K562 treated with DMSO at 1 percent for 12 hours (cell line): Measurements from ENCODE around the gene OAT. TPM values are rescaled to one million over a fixed set of nuclear protein-coding genes. Genes with fewer than 3 reads are reported as not detected.

Experiments used
- total RNA-seq: library from RNA; unstranded; fragments of 300-600 nt; gene quantifications from 2 replicates; pipeline ENCODE4 v1.2.3, GENCODE V29; 2022; ENCODE audit not compliant: insufficient read depth

OAT gene
- 66.3 and 98.9 TPM in 2 replicates for total RNA-seq

DNA sequence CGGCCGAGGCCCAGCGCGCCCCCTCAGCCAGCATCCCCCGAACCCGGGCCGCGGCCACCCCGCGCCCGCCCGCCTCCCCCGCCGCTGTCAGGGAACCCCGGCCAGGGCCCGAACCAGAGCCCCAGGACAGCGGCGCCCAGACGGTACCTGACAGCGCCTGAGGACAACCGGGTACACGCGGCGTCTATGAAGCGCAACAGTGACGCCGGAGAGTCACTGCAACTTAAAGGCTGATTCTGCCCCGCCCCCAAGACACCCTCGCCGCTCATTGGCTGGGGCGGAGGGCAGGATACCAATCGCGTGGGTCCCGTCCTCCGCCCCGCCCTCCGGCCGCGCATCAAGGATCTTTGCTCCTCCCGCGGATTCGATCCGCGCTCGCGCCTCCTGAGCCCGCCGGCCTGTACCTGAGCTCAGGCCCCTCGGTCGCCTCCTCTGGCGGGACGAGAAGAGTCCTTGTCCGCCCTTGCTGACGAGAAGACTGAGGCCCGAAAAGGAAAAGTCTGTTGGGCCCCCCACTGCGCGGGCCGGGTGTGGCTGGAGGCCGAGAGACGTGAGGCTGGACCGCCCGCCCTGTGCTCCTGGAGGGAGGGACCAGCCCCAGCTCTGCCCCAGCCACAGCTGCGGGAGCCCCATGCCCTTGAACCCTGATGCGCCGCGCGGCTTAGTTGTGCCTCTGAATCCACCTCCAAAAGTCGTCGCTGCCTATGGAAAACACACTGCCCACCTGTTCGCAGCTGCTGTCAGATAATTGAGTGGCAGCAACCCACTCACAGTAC lies at the start of gene OAT:
OAT (minus strand) TSS at position 198 of the 776 bp plus-strand sequence. CDS start 6,752 bp downstream, outside the sequence.

DNA sequence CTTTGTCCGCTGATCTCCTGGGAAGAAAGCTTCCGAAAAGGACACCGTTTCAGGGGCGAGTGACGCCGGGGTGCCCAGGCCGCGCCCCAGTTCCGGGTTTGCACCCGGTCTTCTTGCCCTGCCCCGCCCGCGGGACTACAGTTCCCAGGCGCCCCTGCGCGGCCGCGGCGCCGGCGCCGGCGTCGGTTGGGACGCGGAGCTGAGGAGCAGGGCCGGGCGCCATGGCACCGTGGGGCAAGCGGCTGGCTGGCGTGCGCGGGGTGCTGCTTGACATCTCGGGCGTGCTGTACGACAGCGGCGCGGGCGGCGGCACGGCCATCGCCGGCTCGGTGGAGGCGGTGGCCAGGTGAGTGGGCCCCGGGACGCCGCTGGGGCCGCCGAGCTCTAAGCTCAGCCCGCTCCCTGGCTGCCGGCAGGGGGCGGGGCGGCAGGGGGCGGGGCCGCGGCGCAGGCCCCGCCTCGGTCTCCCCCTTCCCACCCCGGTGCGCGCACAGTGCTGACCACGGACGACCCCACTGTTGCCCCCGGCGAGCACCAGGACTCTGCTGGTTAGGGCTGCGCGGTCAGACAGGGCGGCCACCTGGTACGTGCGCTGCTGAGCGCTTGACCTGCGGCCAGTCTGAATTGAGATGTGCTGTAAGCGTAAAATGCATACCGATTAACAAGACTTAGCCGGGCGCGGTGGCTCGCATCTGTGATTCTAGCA lies 43.1 kb upstream of the OAT start, which contains the start of gene LHPP:
LHPP (plus strand) TSS at position 182 of the 706 bp plus-strand sequence; CDS start at position 222, 40 bp downstream.

DNA sequence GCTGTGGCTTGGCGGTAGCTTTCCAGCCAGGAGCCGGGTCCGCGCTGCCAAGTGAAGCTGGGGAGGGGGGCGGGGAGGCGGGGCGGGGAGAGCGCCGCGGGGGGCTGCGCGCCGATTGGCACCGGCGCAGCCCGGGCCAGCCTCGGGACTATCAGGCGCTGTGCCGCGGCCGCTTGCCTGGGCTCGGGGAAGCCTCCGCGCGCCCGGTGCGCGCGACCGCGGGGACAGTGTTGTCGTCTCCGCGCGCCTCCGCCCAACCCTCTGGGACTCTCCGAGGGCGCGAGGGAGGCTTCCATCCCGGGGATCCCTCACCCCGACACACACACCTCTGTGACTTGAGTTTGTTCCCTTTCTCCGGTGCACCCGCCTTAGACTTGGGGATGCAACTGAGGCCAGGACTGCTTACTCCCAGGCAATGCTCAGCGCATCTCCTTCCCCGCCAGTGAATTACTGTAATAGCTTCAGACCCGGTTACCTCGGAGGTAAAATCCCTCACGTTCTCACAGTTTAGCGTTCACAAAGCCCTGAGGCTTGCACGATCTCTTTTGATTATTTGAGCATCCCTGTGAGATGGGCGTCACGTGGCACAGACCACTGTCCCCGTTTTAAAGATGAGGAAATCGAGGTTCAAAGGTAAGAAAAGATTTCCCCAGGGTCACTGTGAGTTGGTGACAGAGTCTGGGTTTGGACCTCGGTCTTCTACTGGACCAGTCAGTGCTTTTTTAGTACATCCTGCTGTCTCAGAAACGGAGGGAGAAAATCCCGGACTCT lies 31.5 kb upstream of the OAT start, which contains the start of gene NKX1-2:
NKX1-2 (minus strand) TSS at position 24 of the 771 bp plus-strand sequence. CDS start 92 bp downstream, outside the sequence.

Other genes with a start within 250 kb of the OAT start
- not detected in 2 replicates for gene NKX1-2, start 31.1 kb upstream of the OAT start, total RNA-seq
- 5.1 and 6.4 TPM in 2 replicates for gene LHPP, start 42.9 kb upstream of the OAT start, total RNA-seq